Measurements from ENCODE around the gene SND1.

DNA sequence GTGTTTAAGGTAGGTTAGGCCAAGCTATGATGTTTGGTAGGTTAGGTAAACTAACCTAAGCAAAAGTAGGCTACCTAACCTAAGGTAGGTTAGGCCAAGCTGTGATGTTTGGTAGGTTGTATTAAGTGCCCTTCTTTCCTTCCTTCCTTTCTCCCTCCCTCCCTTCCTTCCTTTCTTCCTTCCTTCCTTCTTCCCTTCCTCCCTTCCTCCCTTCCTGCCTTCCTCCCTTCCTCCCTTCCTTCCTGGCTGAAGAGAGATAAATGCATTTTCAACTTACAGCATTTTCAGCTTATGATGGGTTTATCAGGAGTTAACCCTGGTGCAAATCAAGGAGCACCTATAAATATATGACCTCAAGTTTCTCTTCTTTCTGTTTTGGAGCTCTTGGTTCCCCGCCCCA is 56.2 kb downstream of the SND1 start:
- TF ChIP-seq, protein P1, sequence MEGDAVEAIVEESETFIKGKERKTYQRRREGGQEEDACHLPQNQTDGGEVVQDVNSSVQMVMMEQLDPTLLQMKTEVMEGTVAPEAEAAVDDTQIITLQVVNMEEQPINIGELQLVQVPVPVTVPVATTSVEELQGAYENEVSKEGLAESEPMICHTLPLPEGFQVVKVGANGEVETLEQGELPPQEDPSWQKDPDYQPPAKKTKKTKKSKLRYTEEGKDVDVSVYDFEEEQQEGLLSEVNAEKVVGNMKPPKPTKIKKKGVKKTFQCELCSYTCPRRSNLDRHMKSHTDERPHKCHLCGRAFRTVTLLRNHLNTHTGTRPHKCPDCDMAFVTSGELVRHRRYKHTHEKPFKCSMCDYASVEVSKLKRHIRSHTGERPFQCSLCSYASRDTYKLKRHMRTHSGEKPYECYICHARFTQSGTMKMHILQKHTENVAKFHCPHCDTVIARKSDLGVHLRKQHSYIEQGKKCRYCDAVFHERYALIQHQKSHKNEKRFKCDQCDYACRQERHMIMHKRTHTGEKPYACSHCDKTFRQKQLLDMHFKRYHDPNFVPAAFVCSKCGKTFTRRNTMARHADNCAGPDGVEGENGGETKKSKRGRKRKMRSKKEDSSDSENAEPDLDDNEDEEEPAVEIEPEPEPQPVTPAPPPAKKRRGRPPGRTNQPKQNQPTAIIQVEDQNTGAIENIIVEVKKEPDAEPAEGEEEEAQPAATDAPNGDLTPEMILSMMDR (IDR thresholded peaks at IDR 0.05; ENCODE audit: low read length) = no peak
- TF ChIP-seq EZH2 (IDR thresholded peaks at IDR 0.05; ENCODE audit: borderline replicate concordance, low read length) = no peak

All from OCI-LY1 (cell line).